ENCODE results near the gene GFRA1.

Gene GFRA1

GRCh38 chr10:116071453-116072148 lies 201.4 kb downstream of the GFRA1 start:
- no peaks in the 10 kb centered on the region for H3K36me3 ChIP-seq (ENCODE audit: insufficient read depth)
- H3K79me2 ChIP-seq (ENCODE audit: insufficient read depth, low read depth), result no peaks in the 10 kb centered on the region
- H3K27me3 ChIP-seq (ENCODE audit: insufficient read depth, low read depth), result no peaks in the 10 kb centered on the region
- H3K9ac ChIP-seq, result no peak overlapping the region
- H2AFZ ChIP-seq (ENCODE audit: low read depth), result no peak overlapping the region
- no peak overlapping the region for H3K4me2 ChIP-seq
- TF ChIP-seq, protein P1, sequence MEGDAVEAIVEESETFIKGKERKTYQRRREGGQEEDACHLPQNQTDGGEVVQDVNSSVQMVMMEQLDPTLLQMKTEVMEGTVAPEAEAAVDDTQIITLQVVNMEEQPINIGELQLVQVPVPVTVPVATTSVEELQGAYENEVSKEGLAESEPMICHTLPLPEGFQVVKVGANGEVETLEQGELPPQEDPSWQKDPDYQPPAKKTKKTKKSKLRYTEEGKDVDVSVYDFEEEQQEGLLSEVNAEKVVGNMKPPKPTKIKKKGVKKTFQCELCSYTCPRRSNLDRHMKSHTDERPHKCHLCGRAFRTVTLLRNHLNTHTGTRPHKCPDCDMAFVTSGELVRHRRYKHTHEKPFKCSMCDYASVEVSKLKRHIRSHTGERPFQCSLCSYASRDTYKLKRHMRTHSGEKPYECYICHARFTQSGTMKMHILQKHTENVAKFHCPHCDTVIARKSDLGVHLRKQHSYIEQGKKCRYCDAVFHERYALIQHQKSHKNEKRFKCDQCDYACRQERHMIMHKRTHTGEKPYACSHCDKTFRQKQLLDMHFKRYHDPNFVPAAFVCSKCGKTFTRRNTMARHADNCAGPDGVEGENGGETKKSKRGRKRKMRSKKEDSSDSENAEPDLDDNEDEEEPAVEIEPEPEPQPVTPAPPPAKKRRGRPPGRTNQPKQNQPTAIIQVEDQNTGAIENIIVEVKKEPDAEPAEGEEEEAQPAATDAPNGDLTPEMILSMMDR (conservative IDR thresholded peaks at IDR 0.05; ENCODE audit: low read depth, low read length), result no peak
- no peak overlapping the region for H3K4me3 ChIP-seq (IDR thresholded peaks at IDR 0.05; ENCODE audit: insufficient read depth, low read depth, low read length)
- H3K4me1 ChIP-seq (ENCODE audit: low read depth, poor library complexity, severe bottlenecking), result no peaks in the 10 kb centered on the region
- no peaks in the 10 kb centered on the region for H4K20me1 ChIP-seq (ENCODE audit: insufficient read depth)
- no peak overlapping the region for H3K27ac ChIP-seq

DNA sequence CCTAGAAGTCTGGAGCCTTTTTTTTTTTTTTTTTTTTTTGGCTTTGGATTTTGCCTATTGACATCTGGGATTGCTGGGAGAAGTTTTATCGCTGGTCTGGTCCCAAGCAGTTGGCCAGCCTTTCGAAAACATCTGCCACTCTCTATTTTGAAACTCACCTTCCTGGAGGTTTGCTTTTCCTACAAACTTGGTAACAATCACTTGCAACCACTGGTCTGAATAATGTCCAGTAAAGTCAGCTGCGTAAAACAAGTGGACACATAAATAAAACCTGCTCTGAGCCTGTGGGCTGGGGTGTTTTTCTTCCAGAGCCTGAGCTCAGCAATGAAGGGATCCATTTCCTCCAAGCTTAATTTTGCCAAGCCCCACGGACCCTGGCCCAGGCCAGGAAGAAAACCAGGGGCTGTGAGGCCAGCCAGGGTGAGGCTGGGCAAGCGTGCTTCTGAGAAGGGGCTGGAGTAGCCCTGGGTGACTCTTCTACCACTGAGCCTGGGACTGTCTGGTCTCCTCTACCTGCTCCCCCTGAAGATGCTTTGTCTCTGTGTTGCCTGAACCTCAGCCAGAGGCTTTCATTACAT lies 202.2 kb downstream of the GFRA1 start:
- H2AFZ ChIP-seq (ENCODE audit: low read depth), result no peak overlapping the region
- TF ChIP-seq, protein P1 (conservative IDR thresholded peaks at IDR 0.05; ENCODE audit: low read depth, low read length), result no peak
- H3K9ac ChIP-seq, result no peak overlapping the region
- H4K20me1 ChIP-seq (ENCODE audit: insufficient read depth), result no peaks in the 10 kb centered on the region
- no peak overlapping the region for H3K4me2 ChIP-seq
- H3K27ac ChIP-seq, result no peak overlapping the region
- no peaks in the 10 kb centered on the region for H3K27me3 ChIP-seq (ENCODE audit: insufficient read depth, low read depth)
- H3K4me1 ChIP-seq (ENCODE audit: low read depth, poor library complexity, severe bottlenecking), result no peaks in the 10 kb centered on the region
- H3K79me2 ChIP-seq (ENCODE audit: insufficient read depth, low read depth), result no peaks in the 10 kb centered on the region
- H3K4me3 ChIP-seq (IDR thresholded peaks at IDR 0.05; ENCODE audit: insufficient read depth, low read depth, low read length), result no peak overlapping the region
- no peaks in the 10 kb centered on the region for H3K36me3 ChIP-seq (ENCODE audit: insufficient read depth)

DNA sequence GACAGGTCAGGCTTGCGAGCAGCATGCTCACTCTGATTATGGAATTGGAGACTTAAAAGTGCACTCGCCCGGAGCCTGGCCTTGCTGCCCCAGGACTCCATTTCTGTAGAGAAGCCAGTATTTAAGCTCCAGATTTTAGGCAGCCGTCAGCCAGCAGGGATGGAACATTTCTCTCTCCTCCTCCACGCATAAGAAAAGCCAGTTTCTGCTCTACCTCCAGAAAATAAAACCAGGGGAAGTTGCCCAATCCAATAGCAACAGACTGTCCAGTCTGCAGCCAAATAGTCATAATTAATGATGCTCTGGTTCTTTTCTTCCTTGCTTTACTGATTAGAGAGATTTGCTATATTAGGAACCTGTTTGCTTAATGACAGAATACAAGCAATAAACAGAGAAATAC lies 203.2 kb downstream of the GFRA1 start:
- Histone ChIP-seq H3K27ac (no peak overlapping the region), H2AFZ (ENCODE audit: low read depth) (no peak overlapping the region), H3K36me3 (ENCODE audit: insufficient read depth) (no peaks in the 10 kb centered on the region), H3K4me1 (ENCODE audit: low read depth, poor library complexity, severe bottlenecking) (peaks cover 1% of the 10 kb centered on the region), H3K4me2 (no peak overlapping the region), H4K20me1 (ENCODE audit: insufficient read depth) (no peaks in the 10 kb centered on the region), H3K27me3 (ENCODE audit: insufficient read depth, low read depth) (no peaks in the 10 kb centered on the region), H3K9ac (no peak overlapping the region), H3K4me3 (IDR thresholded peaks at IDR 0.05; ENCODE audit: insufficient read depth, low read depth, low read length) (no peak overlapping the region), H3K79me2 (ENCODE audit: insufficient read depth, low read depth) (no peaks in the 10 kb centered on the region)
- TF ChIP-seq, protein P1 (conservative IDR thresholded peaks at IDR 0.05; ENCODE audit: low read depth, low read length), result no peak

- Histone ChIP-seq H2AFZ (ENCODE audit: low read depth) (no peak overlapping the region), H3K9ac (no peak overlapping the region), H3K27ac (no peak overlapping the region), H4K20me1 (ENCODE audit: insufficient read depth) (no peaks in the 10 kb centered on the region), H3K4me2 (no peak overlapping the region), H3K4me3 (IDR thresholded peaks at IDR 0.05; ENCODE audit: insufficient read depth, low read depth, low read length) (no peak overlapping the region), H3K36me3 (ENCODE audit: insufficient read depth) (no peaks in the 10 kb centered on the region), H3K4me1 (ENCODE audit: low read depth, poor library complexity, severe bottlenecking) (peaks cover 9% of the 10 kb centered on the region), H3K79me2 (ENCODE audit: insufficient read depth, low read depth) (no peaks in the 10 kb centered on the region), H3K27me3 (ENCODE audit: insufficient read depth, low read depth) (no peaks in the 10 kb centered on the region)
- TF ChIP-seq, protein P1 (conservative IDR thresholded peaks at IDR 0.05; ENCODE audit: low read depth, low read length), result no peak
These were observed 205.2 kb downstream of the GFRA1 start for GRCh38 chr10:116067825-116068224.

Measured in KMS-11 (cell line).